K562 (cell line): ENCODE results near the gene MYO3B. TPM values are rescaled to one million over a fixed set of nuclear protein-coding genes. Genes with fewer than 3 reads are reported as not detected.
A peak's percentile ranks its signal among the peaks of the same experiment; 100 is the strongest.

Source experiments
- ARID3B ChIP-seq: fragments of 250-450 bp; sonication (Bioruptor Pico); IDR thresholded peaks from 2 replicates; pipeline ENCODE4 v1.4.0; 2020; ENCODE audit warnings: borderline replicate concordance
- ATF6 ChIP-seq: sonication (generic); formaldehyde crosslinking; IDR thresholded peaks from 2 replicates; pipeline ENCODE4 v1.4.0; 2020; ENCODE audit warnings: mild to moderate bottlenecking, missing genetic modification reagents
- BMI1 ChIP-seq: fragments of 150-350 bp; IDR thresholded peaks from 2 replicates; pipeline ENCODE4 v1.6.1; 2014; ENCODE audit warnings: low read length
- CAMTA2 ChIP-seq: fragments of 250-450 bp; sonication (Bioruptor Pico); conservative IDR thresholded peaks from 2 replicates; pipeline ENCODE4 v1.5.1; 2022
- CGGBP1 ChIP-seq: fragments of 250-450 bp; sonication (Bioruptor Pico); IDR thresholded peaks from 2 replicates; pipeline ENCODE4 v1.9.0; 2021; ENCODE audit warnings: mild to moderate bottlenecking
- DLX4 ChIP-seq: fragments of 250-450 bp; sonication (Bioruptor Pico); IDR thresholded peaks from 2 replicates; pipeline ENCODE4 v1.6.1; 2021; ENCODE audit warnings: mild to moderate bottlenecking
- FOXP1 ChIP-seq: sonication (generic); formaldehyde crosslinking; IDR thresholded peaks from 2 replicates; pipeline ENCODE4 v1.8.0; 2022; ENCODE audit warnings: mild to moderate bottlenecking, missing genetic modification reagents
- JUN ChIP-seq, 2 experiments: sonication (generic) in 1 of 2; formaldehyde crosslinking in 1 of 2; IDR thresholded peaks; 2 replicates each; pipeline versions ENCODE4 v1.6.1 to v1.8.0; 2012 to 2022; ENCODE audit warnings: borderline replicate concordance in 2 of 2, mild to moderate bottlenecking in 2 of 2, improper control_type of control experiment in 1 of 2, low read depth in 1 of 2, low read length in 1 of 2, missing genetic modification reagents in 1 of 2
- KLF13 ChIP-seq: fragments of 450-650 bp; IDR thresholded peaks from 2 replicates; pipeline ENCODE4 v1.6.1; 2016; ENCODE audit warnings: missing genetic modification characterization, low read depth, mild to moderate bottlenecking, missing compliant biosample characterization, moderate library complexity, borderline replicate concordance
- MBD2 ChIP-seq: sonication (generic); IDR thresholded peaks from 2 replicates; pipeline ENCODE4 v1.6.1; 2016; ENCODE audit warnings: low read depth, borderline replicate concordance
- MNT ChIP-seq, 2 experiments: fragments of 450-650 bp; conservative IDR thresholded peaks; 2 replicates each; pipeline ENCODE4 v1.6.1; 2017; ENCODE audit warnings: mild to moderate bottlenecking in 2 of 2, moderate library complexity in 2 of 2
- NFE2 ChIP-seq: IDR thresholded peaks from 2 replicates; pipeline ENCODE4 v1.6.1; 2014; ENCODE audit warnings: antibody characterized with exemption, low read depth
- NFIX ChIP-seq: fragments of 250-450 bp; sonication (Bioruptor Pico); IDR thresholded peaks from 2 replicates; pipeline ENCODE4 v1.4.0; 2020; ENCODE audit warnings: low read depth, mild to moderate bottlenecking, moderate library complexity
- NR3C1 ChIP-seq: sonication (generic); formaldehyde crosslinking; IDR thresholded peaks from 2 replicates; pipeline ENCODE4 v1.8.1; 2022; ENCODE audit warnings: missing genetic modification reagents
- PKNOX1 ChIP-seq: fragments of 450-650 bp; IDR thresholded peaks from 2 replicates; pipeline ENCODE4 v1.6.1; 2016
- POLR2G ChIP-seq: fragments of 200-400 bp; formaldehyde crosslinking; IDR thresholded peaks from 2 replicates; pipeline ENCODE4 v1.6.1; 2017; ENCODE audit warnings: low read depth, mild to moderate bottlenecking, antibody characterized with exemption, low read length, moderate library complexity
- XRCC4 ChIP-seq: IDR thresholded peaks from one replicate; pipeline ENCODE4 v1.6.1; 2011; ENCODE audit not compliant: insufficient read depth, insufficient read length; ENCODE audit errors: extremely low read depth
- ZFP30 ChIP-seq: fragments of 250-450 bp; sonication (Bioruptor Pico); IDR thresholded peaks from 2 replicates; pipeline ENCODE4 v1.8.0; 2022; ENCODE audit warnings: moderate library complexity, mild to moderate bottlenecking, inconsistent platforms, borderline replicate concordance
- ZNF282 ChIP-seq: sonication (generic); formaldehyde crosslinking; IDR thresholded peaks from 2 replicates; pipeline ENCODE4 v1.8.1; 2023; ENCODE audit warnings: missing genetic modification reagents
- polyA plus RNA-seq, 8 experiments: library from polyadenylated mRNA; depleted of rRNA in 4 of 8; stranded (reverse) in 5 of 8; unstranded in 3 of 8; fragments of >200 nt; fragmentation: Nextera tagmentation in 2 of 8; fragmentation: Illumina TruSeq in 1 of 8; extraction: Ambion mirVana in 2 of 8; extraction: Trizol in 1 of 8; gene quantifications; 2 replicates each; pipeline versions ENCODE4 v1.2.1 to v1.2.3, GENCODE V29; 2011 to 2014; ENCODE audit warnings: inconsistent platforms in 1 of 8, missing spikeins in 1 of 8
- total RNA-seq, 7 experiments: library from RNA; depleted of rRNA in 6 of 7; stranded (reverse); fragments of >200 nt in 6 of 7; fragmentation: Illumina TruSeq in 2 of 7; extraction: Trizol in 2 of 7; gene quantifications; 2 replicates each; pipeline versions ENCODE4 v1.2.1 to v1.2.3, GENCODE V29; 2011 to 2021; ENCODE audit warnings: low replicate concordance in 1 of 7

The MYO3B gene
- total and polyA plus RNA-seq, 9 of the 15 experiments (the other 6 are each of a cell fraction or from before 2014, with no cell fraction given): 2.7 to 6.5 (median 3.6) TPM

- TF ChIP-seq CAMTA2 (CRISPR knock-in tag): no peak
- TF ChIP-seq XRCC4: no peak
- TF ChIP-seq ZFP30 (CRISPR knock-in tag): no peak
- no peak for TF ChIP-seq KLF13 (tag)
- peak; percentile 39; the same call in 1 of the 2 replicates for TF ChIP-seq NFE2
- TF ChIP-seq FOXP1: no peak
- TF ChIP-seq DLX4 (CRISPR knock-in tag): no peak
- TF ChIP-seq ARID3B (CRISPR knock-in tag): no peak
- no peak for TF ChIP-seq NFIX (CRISPR knock-in tag)
- no peak for TF ChIP-seq ATF6 (CRISPR knock-in tag)
- TF ChIP-seq MBD2: no peak
- no peak for TF ChIP-seq BMI1
- TF ChIP-seq ZNF282 (CRISPR knock-in tag): no peak
- 0 out of 2 replicates have a peak, but pooled peaks have one; percentile 34 for TF ChIP-seq JUN (IDR thresholded peaks at IDR 0.05; ENCODE audit: borderline replicate concordance, low read depth, low read length)
- TF ChIP-seq JUN (CRISPR knock-in tag; IDR thresholded peaks at IDR 0.05; ENCODE audit: borderline replicate concordance): no peak
- TF ChIP-seq CGGBP1: no peak
- no peak for TF ChIP-seq PKNOX1
- no peak for TF ChIP-seq POLR2G
- no peak for TF ChIP-seq NR3C1 (CRISPR knock-in tag)
- TF ChIP-seq MNT (conservative IDR thresholded peaks at IDR 0.05): 0 out of 4 replicates have a peak, but pooled peaks of 1 of the 2 experiments have one; percentile 12
- TF ChIP-seq, all 486 proteins: peak for 14
Measured at GRCh38 chr2:170157025-170157684, 20.8 kb upstream of the MYO3B start (continued).
